ENCODE measurements around the gene EPM2AIP1.
A peak's percentile ranks its signal among the peaks of the same experiment; 100 is the strongest.

The EPM2AIP1 gene

DNA sequence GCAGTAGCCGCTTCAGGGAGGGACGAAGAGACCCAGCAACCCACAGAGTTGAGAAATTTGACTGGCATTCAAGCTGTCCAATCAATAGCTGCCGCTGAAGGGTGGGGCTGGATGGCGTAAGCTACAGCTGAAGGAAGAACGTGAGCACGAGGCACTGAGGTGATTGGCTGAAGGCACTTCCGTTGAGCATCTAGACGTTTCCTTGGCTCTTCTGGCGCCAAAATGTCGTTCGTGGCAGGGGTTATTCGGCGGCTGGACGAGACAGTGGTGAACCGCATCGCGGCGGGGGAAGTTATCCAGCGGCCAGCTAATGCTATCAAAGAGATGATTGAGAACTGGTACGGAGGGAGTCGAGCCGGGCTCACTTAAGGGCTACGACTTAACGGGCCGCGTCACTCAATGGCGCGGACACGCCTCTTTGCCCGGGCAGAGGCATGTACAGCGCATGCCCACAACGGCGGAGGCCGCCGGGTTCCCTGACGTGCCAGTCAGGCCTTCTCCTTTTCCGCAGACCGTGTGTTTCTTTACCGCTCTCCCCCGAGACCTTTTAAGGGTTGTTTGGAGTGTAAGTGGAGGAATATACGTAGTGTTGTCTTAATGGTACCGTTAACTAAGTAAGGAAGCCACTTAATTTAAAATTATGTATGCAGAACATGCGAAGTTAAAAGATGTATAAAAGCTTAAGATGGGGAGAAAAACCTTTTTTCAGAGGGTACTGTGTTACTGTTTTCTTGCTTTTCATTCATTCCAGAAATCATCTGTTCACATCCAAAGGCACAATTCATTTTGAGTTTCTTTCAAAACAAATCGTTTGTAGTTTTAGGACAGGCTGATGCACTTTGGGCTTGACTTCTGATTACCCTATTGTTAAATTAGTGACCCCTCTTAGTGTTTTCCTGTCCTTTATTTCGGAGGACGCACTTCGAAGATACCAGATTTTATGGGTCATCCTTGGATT lies 674 bp upstream of the EPM2AIP1 start, which contains the start of gene MLH1:
MLH1 (plus strand) TSS at position 193 of the 958 bp plus-strand sequence; CDS start at position 223, 30 bp downstream.
- peak within 1 kb of the TSS; percentile 95 to 98 for H3K9ac ChIP-seq (ENCODE audit: low read depth in 1 of 2, low read length in 2 of 2)
- peak within 1 kb of the TSS; percentile 98 for H3K4me3 ChIP-seq (ENCODE audit: low read length in 2 of 2)
- H3K9me3 ChIP-seq (ENCODE audit: control insufficient read depth in 2 of 2, low read length in 2 of 2) = no peaks in the 10 kb centered on the region
- H3K4me1 ChIP-seq (ENCODE audit: control insufficient read depth in 2 of 2, insufficient read depth in 2 of 2, low read length in 2 of 2) = peaks cover 22 to 30% of the 10 kb centered on the region in 2 donors
- H3K27ac ChIP-seq (ENCODE audit: low read depth in 2 of 2, low read length in 2 of 2) = peak within 1 kb of the TSS; percentile 99
- peaks cover 16 to 19% of the 10 kb centered on the region in 2 donors for H3K36me3 ChIP-seq (ENCODE audit: control insufficient read depth in 2 of 2, insufficient read depth in 2 of 2, low read length in 2 of 2)
- no peaks in the 10 kb centered on the region for H3K27me3 ChIP-seq (ENCODE audit: control insufficient read depth in 2 of 2, insufficient read depth in 2 of 2, low read length in 2 of 2)

DNA sequence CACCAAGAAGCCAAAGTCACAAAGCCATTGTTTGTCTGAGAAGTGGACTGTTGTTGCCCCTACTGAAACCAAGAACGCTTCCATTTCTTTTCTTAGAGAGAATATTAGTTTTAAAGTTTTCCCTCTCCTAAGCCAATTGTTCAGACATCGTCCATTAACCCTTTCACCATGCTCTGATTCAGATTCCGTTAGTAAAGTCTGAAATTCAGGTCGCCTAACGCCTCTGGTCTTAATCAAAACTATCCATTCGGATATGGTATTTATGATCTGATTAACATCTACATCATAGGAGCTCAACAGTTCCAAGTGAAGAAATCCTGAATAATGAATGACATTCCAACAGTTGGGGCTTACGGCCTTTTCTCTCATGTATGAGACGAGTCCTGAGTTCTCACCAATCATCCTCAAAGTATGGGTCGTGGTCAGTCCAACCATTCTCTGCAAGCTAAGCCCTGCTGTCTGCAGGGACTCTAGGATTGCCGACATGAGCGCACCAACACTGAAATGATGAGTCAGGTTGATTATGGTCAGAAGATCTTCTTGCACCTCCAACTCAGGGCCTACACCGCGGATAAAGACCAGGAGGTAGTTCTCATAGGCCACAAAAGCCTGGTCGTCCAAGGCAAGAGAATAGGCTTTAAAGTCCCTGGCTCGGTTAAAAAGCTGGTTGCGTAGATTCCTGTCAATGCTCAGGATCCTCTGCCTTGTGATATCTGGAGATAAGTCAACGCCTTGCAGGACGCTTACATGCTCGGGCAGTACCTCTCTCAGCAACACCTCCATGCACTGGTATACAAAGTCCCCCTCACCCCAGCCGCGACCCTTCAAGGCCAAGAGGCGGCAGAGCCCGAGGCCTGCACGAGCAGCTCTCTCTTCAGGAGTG lies 767 bp downstream of the EPM2AIP1 start:
- Histone ChIP-seq H3K36me3 (ENCODE audit: control insufficient read depth in 2 of 2, insufficient read depth in 2 of 2, low read length in 2 of 2) (peaks cover 9 to 11% of the 10 kb centered on the region in 2 donors), H3K9me3 (ENCODE audit: control insufficient read depth in 2 of 2, low read length in 2 of 2) (no peaks in the 10 kb centered on the region), H3K27ac (ENCODE audit: low read depth in 2 of 2, low read length in 2 of 2) (peak overlapping the region; percentile 98 to 99), H3K4me3 (ENCODE audit: low read length in 2 of 2) (peak overlapping the region; percentile 87 to 98), H3K9ac (ENCODE audit: low read depth in 1 of 2, low read length in 2 of 2) (peak overlapping the region; percentile 95 to 98), H3K27me3 (ENCODE audit: control insufficient read depth in 2 of 2, insufficient read depth in 2 of 2, low read length in 2 of 2) (no peaks in the 10 kb centered on the region), H3K4me1 (ENCODE audit: control insufficient read depth in 2 of 2, insufficient read depth in 2 of 2, low read length in 2 of 2) (peaks cover 22 to 30% of the 10 kb centered on the region in 2 donors)

DNA sequence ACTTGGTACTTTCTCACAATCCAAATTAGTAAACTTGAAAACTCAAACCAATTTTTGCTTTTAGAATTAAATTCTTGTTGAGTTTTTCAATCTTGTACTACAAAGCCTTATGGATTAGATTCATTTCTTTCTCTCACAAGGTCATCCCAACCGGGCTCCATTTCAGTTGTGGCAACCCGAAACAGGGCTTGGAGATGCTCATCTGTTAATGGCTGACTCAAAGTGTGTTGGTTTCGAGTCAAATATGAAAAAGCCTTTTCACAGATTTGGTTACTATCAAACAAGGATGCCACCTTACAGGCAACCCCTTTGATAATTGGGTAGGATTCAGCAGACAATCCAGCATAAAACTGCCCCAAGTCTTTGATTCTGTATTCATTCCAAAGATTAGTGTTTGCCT lies 1.8 kb downstream of the EPM2AIP1 start:
- H3K9ac ChIP-seq (ENCODE audit: low read depth in 1 of 2, low read length in 2 of 2) = no peak overlapping the region
- H3K36me3 ChIP-seq (ENCODE audit: control insufficient read depth in 2 of 2, insufficient read depth in 2 of 2, low read length in 2 of 2) = peaks cover 7 to 10% of the 10 kb centered on the region in 2 donors
- peak overlapping the region in 1 of 2 donors; percentile 98 for H3K4me3 ChIP-seq (ENCODE audit: low read length in 2 of 2)
- H3K27ac ChIP-seq (ENCODE audit: low read depth in 2 of 2, low read length in 2 of 2) = peak overlapping the region; percentile 98 to 99
- no peaks in the 10 kb centered on the region for H3K27me3 ChIP-seq (ENCODE audit: control insufficient read depth in 2 of 2, insufficient read depth in 2 of 2, low read length in 2 of 2)
- H3K9me3 ChIP-seq (ENCODE audit: control insufficient read depth in 2 of 2, low read length in 2 of 2) = no peaks in the 10 kb centered on the region
- peaks cover 22 to 30% of the 10 kb centered on the region in 2 donors for H3K4me1 ChIP-seq (ENCODE audit: control insufficient read depth in 2 of 2, insufficient read depth in 2 of 2, low read length in 2 of 2)

DNA sequence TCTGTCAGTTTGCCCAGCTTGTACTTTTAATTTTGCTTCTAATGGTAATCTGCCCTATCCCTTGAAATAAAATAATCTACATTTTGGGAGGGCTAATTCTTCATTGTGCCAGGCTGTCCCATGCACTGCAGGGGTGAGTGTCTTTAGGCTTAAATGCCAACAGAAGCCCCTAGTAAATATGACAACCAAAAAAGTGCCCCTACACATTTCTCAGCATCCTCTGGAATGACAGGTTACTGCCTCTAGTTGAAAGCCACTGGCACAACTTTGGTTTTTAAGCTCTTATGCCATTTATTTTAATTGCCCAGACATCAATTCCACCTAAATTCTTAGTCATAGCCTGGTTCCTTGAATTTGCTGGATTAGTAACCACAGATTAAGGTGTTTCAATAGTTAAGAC lies 3.4 kb downstream of the EPM2AIP1 start:
- Histone ChIP-seq H3K27me3 (ENCODE audit: control insufficient read depth in 2 of 2, insufficient read depth in 2 of 2, low read length in 2 of 2) (no peaks in the 10 kb centered on the region), H3K9ac (ENCODE audit: low read depth in 1 of 2, low read length in 2 of 2) (no peak overlapping the region), H3K4me3 (ENCODE audit: low read length in 2 of 2) (peak overlapping the region; percentile 3 to 14), H3K36me3 (ENCODE audit: control insufficient read depth in 2 of 2, insufficient read depth in 2 of 2, low read length in 2 of 2) (peaks cover 18 to 26% of the 10 kb centered on the region in 2 donors), H3K27ac (ENCODE audit: low read depth in 2 of 2, low read length in 2 of 2) (no peak overlapping the region), H3K4me1 (ENCODE audit: control insufficient read depth in 2 of 2, insufficient read depth in 2 of 2, low read length in 2 of 2) (peaks cover 22 to 30% of the 10 kb centered on the region in 2 donors), H3K9me3 (ENCODE audit: control insufficient read depth in 2 of 2, low read length in 2 of 2) (no peaks in the 10 kb centered on the region)

DNA sequence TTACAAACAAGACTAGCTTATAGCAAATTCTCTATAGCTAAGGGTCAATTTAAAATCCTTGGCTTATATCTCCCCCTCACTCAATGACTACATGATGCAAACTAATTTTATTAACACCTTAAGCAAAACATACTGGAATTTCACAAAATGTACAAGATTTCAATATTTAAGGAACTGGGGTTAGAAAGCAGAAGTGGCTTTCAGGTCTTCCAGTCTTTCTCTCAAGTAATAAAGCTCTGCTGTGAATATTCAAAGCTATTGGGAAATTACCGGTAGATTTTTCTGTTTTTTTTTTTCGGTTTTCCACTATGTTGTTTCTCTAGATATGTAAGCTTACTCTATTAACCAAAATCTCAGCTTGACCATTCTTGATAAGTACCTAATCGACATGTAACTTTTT lies 3.9 kb downstream of the EPM2AIP1 start:
- H3K27ac ChIP-seq (ENCODE audit: low read depth in 2 of 2, low read length in 2 of 2) = no peak overlapping the region
- peaks cover 22 to 30% of the 10 kb centered on the region in 2 donors for H3K36me3 ChIP-seq (ENCODE audit: control insufficient read depth in 2 of 2, insufficient read depth in 2 of 2, low read length in 2 of 2)
- peak overlapping the region in 1 of 2 donors; percentile 14 for H3K4me3 ChIP-seq (ENCODE audit: low read length in 2 of 2)
- H3K9ac ChIP-seq (ENCODE audit: low read depth in 1 of 2, low read length in 2 of 2) = peak overlapping the region in 1 of 2 donors; percentile 20
- no peaks in the 10 kb centered on the region for H3K27me3 ChIP-seq (ENCODE audit: control insufficient read depth in 2 of 2, insufficient read depth in 2 of 2, low read length in 2 of 2)
- H3K9me3 ChIP-seq (ENCODE audit: control insufficient read depth in 2 of 2, low read length in 2 of 2) = no peaks in the 10 kb centered on the region
- peaks cover 21 to 25% of the 10 kb centered on the region in 2 donors for H3K4me1 ChIP-seq (ENCODE audit: control insufficient read depth in 2 of 2, insufficient read depth in 2 of 2, low read length in 2 of 2)

DNA sequence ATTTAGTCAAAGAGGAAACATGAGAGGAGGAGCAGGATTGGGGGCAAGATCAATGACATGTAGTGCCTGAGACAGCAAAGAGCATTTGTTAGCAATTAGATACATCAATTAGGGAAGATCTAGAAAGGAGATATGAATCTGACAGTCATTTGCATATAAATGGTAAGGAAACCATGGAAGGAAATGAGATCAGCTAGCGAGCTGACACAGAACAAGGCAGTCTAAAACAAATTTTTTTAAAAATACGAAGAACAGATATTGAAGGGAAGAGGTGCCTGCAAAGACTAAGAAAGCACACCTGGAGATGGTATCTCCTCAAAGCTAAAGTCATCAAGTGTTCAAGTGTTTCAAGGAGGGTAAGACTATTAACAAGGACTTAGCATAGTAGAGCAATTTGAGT lies 4.6 kb downstream of the EPM2AIP1 start:
- Histone ChIP-seq H3K4me3 (ENCODE audit: low read length in 2 of 2) (no peak overlapping the region), H3K9me3 (ENCODE audit: control insufficient read depth in 2 of 2, low read length in 2 of 2) (no peaks in the 10 kb centered on the region), H3K27me3 (ENCODE audit: control insufficient read depth in 2 of 2, insufficient read depth in 2 of 2, low read length in 2 of 2) (no peaks in the 10 kb centered on the region), H3K27ac (ENCODE audit: low read depth in 2 of 2, low read length in 2 of 2) (no peak overlapping the region), H3K4me1 (ENCODE audit: control insufficient read depth in 2 of 2, insufficient read depth in 2 of 2, low read length in 2 of 2) (peaks cover 16 to 22% of the 10 kb centered on the region in 2 donors), H3K9ac (ENCODE audit: low read depth in 1 of 2, low read length in 2 of 2) (no peak overlapping the region), H3K36me3 (ENCODE audit: control insufficient read depth in 2 of 2, insufficient read depth in 2 of 2, low read length in 2 of 2) (peaks cover 22 to 36% of the 10 kb centered on the region in 2 donors)

DNA sequence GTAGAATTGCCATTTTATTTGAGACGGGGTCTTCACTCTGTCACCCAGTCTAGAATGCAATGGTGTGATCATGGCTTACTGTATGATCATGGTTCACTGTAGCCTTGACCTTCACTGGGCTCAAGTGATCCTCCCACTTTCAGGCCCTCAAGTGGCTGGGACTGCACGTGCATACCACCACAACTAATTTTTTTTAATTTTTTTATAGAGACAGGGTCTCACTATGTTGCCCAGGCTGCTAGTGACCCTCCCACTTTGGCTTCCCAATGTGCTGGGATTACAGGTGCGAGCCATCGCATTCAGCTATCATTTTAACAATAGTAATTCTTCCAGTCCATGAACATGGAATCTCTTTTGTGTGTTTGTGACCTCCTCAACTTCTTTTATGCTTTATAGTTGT lies 11.9 kb downstream of the EPM2AIP1 start:
- Histone ChIP-seq H3K27me3 (ENCODE audit: control insufficient read depth in 2 of 2, insufficient read depth in 2 of 2, low read length in 2 of 2) (no peaks in the 10 kb centered on the region), H3K27ac (ENCODE audit: low read depth in 2 of 2, low read length in 2 of 2) (no peak overlapping the region), H3K4me3 (ENCODE audit: low read length in 2 of 2) (no peak overlapping the region), H3K9me3 (ENCODE audit: control insufficient read depth in 2 of 2, low read length in 2 of 2) (no peaks in the 10 kb centered on the region), H3K9ac (ENCODE audit: low read depth in 1 of 2, low read length in 2 of 2) (no peak overlapping the region), H3K36me3 (ENCODE audit: control insufficient read depth in 2 of 2, insufficient read depth in 2 of 2, low read length in 2 of 2) (peaks cover 20 to 37% of the 10 kb centered on the region in 2 donors), H3K4me1 (ENCODE audit: control insufficient read depth in 2 of 2, insufficient read depth in 2 of 2, low read length in 2 of 2) (no peaks in the 10 kb centered on the region)

DNA sequence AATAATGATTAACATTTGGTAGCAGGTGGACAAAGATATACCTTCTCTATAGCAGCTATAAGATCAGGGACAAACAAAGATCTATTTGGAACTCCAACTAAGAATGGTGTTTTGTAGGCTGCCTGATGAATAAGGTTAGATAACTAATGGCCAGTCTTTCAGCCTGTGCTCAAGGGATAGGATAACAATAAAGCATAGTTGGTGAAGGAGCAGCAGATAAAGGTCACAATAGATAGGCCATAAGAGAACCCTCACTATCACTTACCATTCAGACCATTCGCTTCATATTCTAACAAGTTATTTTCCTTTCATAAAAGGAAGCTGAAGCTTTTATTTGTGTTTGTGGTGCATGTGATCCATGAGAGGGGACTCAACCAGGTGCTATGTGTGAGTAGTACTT lies 19.8 kb downstream of the EPM2AIP1 start:
- H3K4me1 ChIP-seq (ENCODE audit: control insufficient read depth in 2 of 2, insufficient read depth in 2 of 2, low read length in 2 of 2) = no peaks in the 10 kb centered on the region
- no peaks in the 10 kb centered on the region for H3K9me3 ChIP-seq (ENCODE audit: control insufficient read depth in 2 of 2, low read length in 2 of 2)
- peaks cover 0 to 2% of the 10 kb centered on the region in 2 donors for H3K36me3 ChIP-seq (ENCODE audit: control insufficient read depth in 2 of 2, insufficient read depth in 2 of 2, low read length in 2 of 2)
- no peak overlapping the region for H3K27ac ChIP-seq (ENCODE audit: low read depth in 2 of 2, low read length in 2 of 2)
- no peak overlapping the region for H3K9ac ChIP-seq (ENCODE audit: low read depth in 1 of 2, low read length in 2 of 2)
- no peak overlapping the region for H3K4me3 ChIP-seq (ENCODE audit: low read length in 2 of 2)
- no peaks in the 10 kb centered on the region for H3K27me3 ChIP-seq (ENCODE audit: control insufficient read depth in 2 of 2, insufficient read depth in 2 of 2, low read length in 2 of 2)

DNA sequence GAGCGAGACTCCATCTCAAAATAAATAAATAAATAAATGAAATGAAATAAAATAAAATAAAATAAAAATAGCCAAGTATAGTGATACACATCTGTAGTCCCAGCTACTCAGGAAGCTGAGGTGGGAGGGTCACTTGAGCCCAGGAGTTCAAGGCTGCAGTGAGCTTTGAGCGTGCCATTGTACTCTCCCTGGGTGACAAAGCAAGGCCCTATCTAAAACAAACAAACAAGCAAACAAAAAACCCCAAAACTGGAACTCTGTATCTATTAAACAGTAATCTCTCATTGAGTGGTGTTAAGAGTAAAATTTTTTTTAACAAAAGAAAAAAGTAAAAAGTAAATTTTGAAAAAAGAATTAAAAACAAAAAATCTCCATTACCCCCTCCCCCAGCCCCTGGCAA lies 20.8 kb downstream of the EPM2AIP1 start:
- Histone ChIP-seq H3K4me3 (ENCODE audit: low read length in 2 of 2) (no peak overlapping the region), H3K27me3 (ENCODE audit: control insufficient read depth in 2 of 2, insufficient read depth in 2 of 2, low read length in 2 of 2) (no peaks in the 10 kb centered on the region), H3K4me1 (ENCODE audit: control insufficient read depth in 2 of 2, insufficient read depth in 2 of 2, low read length in 2 of 2) (no peaks in the 10 kb centered on the region), H3K9ac (ENCODE audit: low read depth in 1 of 2, low read length in 2 of 2) (no peak overlapping the region), H3K36me3 (ENCODE audit: control insufficient read depth in 2 of 2, insufficient read depth in 2 of 2, low read length in 2 of 2) (peaks cover 0 to 2% of the 10 kb centered on the region in 2 donors), H3K27ac (ENCODE audit: low read depth in 2 of 2, low read length in 2 of 2) (no peak overlapping the region), H3K9me3 (ENCODE audit: control insufficient read depth in 2 of 2, low read length in 2 of 2) (no peaks in the 10 kb centered on the region)

Measured in mucosa of rectum (tissue), 2 donors.